NB4 (cell line): ENCODE data around the gene ZFP36L1.

Experiments
- DNase-seq: peaks from one replicate; pipeline ENCODE4 v3.0.0; 2010; ENCODE audit warnings: low read depth
- H3K4me3 ChIP-seq: one replicate; pipeline ENCODE4 v1.5.1; 2011; ENCODE audit warnings: mild to moderate bottlenecking, low read depth, low read length, moderate library complexity
- CTCF ChIP-seq: IDR thresholded peaks from one replicate; pipeline ENCODE4 v1.5.1; 2012; ENCODE audit warnings: low read depth, low read length
- MYC ChIP-seq: IDR thresholded peaks from 2 replicates; pipeline ENCODE4 v1.6.1; 2011; ENCODE audit warnings: low read depth, low read length
- POLR2A ChIP-seq: IDR thresholded peaks from 2 replicates; pipeline ENCODE4 v1.6.1; 2011; ENCODE audit warnings: mild to moderate bottlenecking; ENCODE audit not compliant: insufficient read length; ENCODE audit errors: extremely low read depth
- TF ChIP-seq, protein P1 (sequence below): IDR thresholded peaks from 2 replicates; pipeline ENCODE4 v1.6.1; 2011; ENCODE audit warnings: low read depth, low read length

Gene ZFP36L1

GRCh38 chr14:68823434-68824206 is 30.8 kb upstream of the ZFP36L1 start:
- no peak overlapping the region for H3K4me3 ChIP-seq
- DNase-seq = no peak
- TF ChIP-seq, protein P1, sequence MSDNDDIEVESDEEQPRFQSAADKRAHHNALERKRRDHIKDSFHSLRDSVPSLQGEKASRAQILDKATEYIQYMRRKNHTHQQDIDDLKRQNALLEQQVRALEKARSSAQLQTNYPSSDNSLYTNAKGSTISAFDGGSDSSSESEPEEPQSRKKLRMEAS = no peak
- TF ChIP-seq POLR2A = no peak
- no peak for TF ChIP-seq MYC
- TF ChIP-seq CTCF = no peak

DNA sequence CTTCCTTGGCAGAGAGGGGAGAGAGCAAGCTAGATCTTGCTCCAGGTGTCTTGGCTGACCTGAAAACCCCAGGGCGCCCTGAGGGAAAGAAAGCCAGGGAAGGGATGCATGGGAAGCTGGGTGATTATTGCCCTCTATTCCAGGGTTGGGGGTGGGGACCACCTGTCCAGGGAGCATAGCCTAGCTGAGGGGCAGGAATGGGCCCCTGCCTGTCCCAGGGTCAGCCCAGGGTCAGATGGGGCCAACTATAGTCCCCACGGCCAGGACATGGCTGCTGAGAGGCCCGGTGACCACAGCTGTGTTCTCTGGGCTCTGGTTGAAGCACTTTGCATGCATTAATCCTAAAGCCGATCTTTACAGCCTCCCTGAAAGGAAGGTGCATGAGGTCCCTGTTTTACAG is 30.1 kb upstream of the ZFP36L1 start:
- H3K4me3 ChIP-seq = no peak overlapping the region
- TF ChIP-seq, protein P1 = no peak
- no peak for DNase-seq

GRCh38 chr14:68822132-68822651 is 29.3 kb upstream of the ZFP36L1 start:
- TF ChIP-seq POLR2A = no peak
- TF ChIP-seq, protein P1 = no peak
- no peak for TF ChIP-seq CTCF
- no peak for TF ChIP-seq MYC
- DNase-seq = no peak
- H3K4me3 ChIP-seq = no peak overlapping the region

- no peak overlapping the region for H3K4me3 ChIP-seq
- no peak for TF ChIP-seq CTCF
- TF ChIP-seq MYC = no peak
- no peak for TF ChIP-seq POLR2A
- TF ChIP-seq, protein P1 = no peak
- DNase-seq = no peak
Measured at GRCh38 chr14:68820999-68821683, 28.3 kb upstream of the ZFP36L1 start.

GRCh38 chr14:68820536-68820935 is 27.7 kb upstream of the ZFP36L1 start:
- TF ChIP-seq, protein P1 = no peak
- TF ChIP-seq CTCF (no peak), MYC (no peak), POLR2A (no peak)
- no peak for DNase-seq
- no peak overlapping the region for H3K4me3 ChIP-seq

- DNase-seq = no peak
Measured at GRCh38 chr14:68820119-68820518, 27.3 kb upstream of the ZFP36L1 start.

More at GRCh38 chr14:68820119-68820518, 27.3 kb upstream of the ZFP36L1 start:
- TF ChIP-seq POLR2A (no peak), CTCF (no peak), MYC (no peak)
- TF ChIP-seq, protein P1 = no peak
- no peak overlapping the region for H3K4me3 ChIP-seq
